NCI-H2171 (cell line): ENCODE measurements around the gene TNIP2.

Experiments
- DNase-seq: peaks from one replicate; lab custom pipeline; 2025; lab: John Stamatoyannopoulos, UW

The TNIP2 gene

DNA sequence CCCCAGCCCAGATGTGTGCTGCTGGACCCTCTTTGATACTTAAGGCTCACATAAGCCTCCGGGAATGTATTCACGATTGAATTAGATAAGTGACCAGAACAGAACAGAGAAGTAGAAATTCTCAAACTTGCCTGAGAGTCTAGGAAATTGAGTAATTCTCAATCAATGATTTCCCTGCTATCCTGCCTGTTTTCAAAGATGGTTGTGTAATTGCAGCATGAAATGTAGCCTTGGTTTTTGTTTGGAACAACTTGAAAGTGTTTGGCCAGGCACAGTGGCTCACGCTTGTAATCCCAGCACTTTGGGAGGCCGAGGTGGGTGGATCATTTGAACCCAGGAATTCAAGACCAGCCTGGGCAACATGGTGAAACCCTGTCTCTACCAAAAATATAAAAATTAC is 41.2 kb downstream of the TNIP2 start:
- no peak for DNase-seq

DNA sequence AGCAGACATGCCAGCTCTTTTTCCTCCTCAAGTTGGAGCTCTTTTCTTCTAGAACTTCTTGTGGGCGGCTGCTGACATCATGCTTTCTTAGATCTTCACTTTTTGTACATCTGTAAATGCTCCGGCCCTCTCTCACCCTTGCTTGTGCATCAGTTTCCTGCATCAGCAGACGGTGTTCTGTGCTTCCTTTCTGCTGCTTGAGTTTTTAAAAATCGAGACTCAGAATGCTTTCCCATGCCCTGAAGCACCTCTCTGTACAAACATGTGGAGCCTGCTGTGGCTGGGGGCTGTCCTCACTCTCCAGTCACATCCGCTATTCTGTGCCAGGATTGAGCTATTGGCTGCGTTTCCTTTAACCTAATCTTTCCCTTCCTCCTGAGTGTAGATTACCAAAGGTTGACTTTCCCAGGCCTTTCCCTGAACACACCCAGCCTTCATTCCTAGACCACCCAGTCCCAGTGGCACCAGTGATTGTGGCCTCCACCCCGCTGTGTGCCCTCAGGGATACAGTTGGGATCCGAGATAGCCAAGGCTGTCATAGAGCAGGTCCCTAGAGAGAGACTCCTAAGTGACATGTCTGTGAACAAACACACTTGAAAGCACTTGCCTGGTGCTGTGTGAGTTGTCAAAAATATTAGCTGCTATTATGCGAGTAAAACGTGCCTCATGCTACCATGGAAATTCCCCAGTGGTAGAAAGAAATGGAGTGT is 41.9 kb downstream of the TNIP2 start:
- DNase-seq: no peak

DNA sequence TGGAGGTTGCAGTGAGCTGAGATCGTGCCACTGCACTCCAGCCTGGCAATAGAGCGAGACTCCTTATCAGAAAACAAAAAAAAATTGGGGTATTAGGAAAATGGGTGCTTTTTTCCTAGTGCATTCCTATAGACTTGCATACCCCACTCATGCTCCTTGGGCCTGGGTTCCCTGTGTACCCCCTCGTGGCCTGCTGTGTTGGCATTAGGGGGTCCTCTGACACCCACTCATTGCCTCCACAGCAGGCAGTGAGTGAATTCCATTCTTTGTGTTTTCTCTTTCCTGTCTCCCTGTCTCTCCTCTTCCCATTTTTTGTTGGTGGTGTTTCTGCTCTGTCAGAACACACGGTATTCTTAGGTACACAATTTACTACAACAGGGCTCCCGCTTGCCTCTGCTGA is 42.8 kb downstream of the TNIP2 start:
- no peak for DNase-seq

DNA sequence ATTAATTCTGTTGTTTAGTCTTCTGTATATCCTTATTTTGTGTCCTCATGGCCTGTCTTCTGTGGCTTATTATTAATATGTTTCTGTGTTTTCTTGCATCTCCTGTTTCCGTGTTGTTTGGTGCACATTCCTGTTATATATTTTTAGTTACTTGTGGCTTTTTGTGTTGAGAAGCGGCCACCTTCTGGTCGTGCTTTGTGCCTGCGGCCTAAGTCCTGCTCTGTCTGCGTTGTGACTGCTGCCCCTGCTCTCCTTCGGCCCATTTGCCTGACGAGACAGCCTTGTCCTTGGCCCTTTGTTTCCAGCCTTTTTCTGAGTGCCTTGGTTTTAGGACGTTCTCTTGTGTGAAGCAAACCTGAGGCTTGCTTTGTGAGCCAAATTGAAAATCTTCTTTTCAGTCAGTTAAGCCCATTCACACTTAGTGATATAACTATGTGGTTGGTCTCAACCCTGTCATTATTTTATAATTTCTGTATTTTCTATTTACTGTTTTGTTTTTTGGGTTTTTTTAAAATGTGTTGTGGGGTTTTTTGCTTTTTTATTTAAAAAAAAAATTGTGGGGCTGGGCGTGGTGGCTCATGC is 43.8 kb downstream of the TNIP2 start:
- no peak for DNase-seq

DNA sequence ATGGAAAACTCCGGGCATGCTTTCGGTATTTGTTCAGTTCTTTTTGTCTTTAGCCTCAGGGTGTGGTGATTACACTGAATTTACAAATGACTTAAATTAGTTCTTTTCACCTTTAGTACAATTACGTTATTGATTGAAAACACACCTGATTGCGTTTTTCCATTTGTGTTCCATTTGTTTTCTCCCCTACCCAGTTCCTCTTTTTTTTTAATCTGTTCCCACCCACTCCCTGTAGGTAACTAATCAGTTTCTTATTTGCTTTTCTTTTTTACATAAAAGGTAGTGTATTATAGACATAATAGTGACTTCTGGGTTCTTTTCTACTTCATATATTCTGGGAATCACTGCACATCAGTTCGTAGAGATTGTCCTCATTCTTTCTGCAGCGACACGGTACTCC is 53.4 kb downstream of the TNIP2 start:
- DNase-seq: no peak

DNA sequence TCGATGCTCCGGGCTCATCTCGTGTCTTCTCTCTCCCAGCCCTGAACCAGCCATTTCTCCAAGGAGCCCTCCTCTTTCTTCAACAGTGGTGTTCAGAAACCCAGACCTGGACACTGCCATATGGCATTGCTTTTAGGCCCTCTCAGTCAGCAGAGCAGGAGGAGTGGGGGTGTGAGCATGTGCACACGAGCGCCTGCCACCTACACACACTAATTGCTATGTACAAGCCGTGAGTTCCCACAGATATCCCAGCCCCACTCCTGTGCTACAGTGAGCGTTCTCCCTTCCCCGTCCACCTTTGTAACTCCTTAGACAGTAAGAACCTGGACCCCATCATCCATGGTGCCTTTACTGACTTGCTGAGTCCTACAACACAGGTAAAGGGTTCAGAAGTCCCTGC is 53.8 kb downstream of the TNIP2 start:
- no peak for DNase-seq

DNA sequence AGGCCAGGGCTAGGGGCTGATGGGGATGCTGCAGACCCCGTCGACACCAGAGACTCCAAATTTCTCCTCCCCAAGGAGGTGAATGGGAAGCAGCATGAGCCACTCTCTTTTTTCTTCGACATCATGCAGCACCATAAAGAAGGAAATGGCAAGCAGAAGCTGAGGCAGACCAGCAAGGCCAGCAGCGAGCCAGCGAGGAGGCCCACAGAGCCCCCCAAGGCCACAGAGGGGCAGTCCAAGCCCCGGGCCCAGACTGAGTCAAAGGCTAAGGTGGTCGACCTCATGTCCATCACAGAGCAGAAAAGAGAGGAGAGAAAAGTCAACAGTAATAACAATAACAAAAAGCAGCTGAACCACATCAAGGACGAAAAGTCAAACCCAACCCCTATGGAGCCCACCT is 56.1 kb downstream of the TNIP2 start:
- DNase-seq: no peak

DNA sequence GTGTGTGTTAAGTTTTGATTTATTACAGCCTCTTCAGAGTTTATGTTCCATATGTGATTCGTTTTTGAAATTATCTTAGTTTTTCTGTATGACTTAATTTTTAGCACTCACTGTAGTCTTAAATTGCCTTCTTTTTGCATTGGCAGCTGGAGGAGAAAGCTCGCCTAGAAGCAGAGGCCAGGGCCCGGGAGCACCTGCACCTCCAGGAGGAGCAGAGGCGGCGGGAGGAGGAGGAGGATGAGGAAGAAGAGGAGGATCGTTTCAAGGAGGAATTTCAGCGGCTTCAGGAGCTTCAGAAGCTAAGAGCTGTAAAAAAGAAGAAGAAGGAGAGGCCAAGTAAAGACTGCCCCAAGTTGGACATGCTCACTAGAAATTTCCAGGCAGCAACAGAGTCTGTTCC is 56.6 kb downstream of the TNIP2 start:
- no peak for DNase-seq

DNA sequence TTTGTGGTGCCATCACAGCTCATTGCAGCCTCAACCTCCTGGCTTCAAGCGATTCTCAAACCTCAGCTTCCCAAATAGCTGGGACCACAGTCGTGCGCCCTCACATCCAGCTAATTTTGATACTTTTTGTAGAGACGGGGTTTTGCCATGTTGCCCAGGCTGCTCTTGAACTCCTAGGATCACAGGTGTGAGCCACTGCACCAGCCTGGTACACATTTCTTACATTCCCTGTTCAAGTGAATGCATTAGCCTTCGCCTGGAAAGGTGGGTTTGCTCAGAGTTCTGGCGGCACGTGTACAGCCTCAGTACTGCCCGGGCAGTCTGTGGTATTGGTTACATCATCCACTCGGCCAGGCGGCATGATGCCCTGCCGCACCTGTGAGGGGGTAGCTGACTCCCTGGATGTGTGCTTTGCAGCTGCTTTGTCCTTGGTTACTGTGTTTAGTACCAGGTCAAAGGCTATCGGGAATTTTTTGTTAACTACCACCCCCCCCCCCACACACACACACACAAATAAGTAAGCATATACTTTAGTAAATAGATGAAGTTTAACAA is 57.1 kb downstream of the TNIP2 start:
- no peak for DNase-seq

DNA sequence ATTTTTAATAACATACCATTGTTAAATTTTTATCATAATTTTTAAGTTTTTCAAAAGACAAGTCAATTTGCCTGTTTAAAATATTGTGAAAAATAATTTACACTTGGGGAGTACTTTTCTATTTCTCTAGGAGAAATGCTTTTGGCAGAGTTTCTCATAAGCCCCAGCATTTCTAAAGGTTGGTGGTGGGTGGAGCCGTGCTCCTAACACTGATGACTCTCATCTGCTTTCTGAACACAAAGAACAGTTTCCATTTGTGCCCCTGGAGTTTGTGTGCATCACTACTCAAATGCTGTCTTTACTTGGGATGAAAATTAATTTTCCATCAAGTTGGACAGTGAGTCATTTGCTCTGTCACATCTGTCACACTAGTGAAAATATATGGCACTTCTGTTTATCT is 57.6 kb downstream of the TNIP2 start:
- DNase-seq: no peak

DNA sequence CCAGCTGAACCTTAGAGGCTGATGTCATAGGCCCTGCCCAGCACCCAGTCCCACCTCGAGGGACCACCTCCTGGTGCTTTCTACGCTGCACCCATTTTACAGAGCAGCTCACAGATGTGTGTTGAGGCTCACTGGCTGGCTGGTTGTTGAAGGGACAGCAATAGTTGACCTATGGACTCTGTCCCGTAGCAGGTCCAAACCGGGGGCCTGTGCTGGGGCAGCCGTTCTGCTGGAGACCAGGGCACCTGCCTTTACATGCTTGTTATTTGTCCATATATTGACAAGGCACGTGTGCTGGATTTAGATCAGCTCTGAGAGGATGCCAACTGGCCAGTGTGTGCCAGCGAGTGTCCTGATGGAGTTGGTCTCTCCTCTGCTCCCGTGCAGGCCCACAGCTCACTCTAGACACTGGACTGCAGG is 58.1 kb downstream of the TNIP2 start:
- DNase-seq: no peak

DNA sequence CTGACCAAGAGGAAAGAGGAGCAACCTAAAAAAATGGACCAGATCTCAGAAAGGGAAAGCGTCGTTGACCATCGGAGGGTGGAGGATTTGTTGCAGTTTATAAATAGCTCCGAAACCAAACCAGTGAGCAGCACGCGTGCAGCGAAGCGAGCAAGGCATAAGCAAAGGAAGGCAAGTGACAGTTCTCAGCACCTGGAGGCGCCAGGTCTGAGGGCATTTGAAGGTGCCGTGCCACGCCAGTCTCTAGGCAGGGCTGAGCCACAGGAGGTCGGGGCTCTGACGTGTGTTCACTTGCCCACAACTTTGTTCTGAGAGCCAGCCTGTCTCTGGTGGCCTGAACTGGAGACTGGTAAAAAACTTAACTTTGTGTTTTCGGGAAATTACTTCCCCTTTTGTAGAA is 59.7 kb downstream of the TNIP2 start:
- no peak for DNase-seq

DNA sequence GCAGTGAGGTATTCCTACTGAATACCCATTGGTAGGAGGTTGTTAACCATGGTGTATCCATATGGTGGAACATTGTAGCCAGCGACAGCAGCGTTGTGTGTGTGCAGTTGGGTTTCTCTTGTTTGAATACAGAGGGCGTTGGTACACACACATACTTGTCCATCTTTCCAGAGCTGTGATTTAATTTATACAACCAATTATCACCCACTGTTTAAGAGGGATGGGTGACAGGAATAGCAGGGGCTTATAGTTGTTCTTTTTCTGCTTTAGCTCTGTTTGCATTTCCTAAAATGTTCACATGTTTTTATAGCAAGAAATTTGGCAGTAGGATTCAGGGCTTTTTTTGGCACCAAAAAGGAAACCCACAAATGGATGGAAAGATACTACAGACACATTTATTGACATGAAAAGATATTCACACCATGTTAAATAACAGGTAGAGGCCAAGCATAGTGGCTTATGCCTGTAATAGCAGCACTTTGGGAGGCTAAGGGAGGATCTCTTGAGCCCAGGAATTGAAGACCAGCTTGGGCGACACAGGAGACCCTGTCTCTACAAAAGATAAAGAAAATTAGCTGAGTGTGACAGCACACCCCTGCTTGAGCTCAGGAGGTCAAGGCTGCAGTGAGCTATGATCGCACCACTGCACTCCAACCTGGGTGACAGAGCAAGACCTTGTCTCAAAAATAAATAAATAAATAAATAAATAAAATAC is 60.6 kb downstream of the TNIP2 start:
- DNase-seq: no peak

DNA sequence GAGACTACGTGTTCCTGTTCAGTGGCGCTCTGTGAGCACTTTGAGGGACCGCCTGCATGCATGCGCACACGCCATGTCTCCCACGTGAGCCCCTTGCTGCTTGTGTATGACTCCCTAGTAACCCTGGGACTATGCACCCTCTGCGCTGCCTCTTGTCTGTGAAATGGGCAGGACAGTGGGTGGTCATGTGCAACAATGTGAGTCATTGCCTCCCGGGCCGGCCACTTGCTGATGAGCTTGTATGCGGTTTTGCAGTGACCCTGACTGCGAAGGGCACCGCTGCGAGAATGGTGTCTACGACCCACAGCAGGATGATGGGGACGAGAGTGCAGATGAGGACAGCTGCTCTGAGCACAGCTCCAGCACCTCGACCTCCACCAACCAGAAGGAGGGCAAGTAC is 61.4 kb downstream of the TNIP2 start:
- no peak for DNase-seq

DNA sequence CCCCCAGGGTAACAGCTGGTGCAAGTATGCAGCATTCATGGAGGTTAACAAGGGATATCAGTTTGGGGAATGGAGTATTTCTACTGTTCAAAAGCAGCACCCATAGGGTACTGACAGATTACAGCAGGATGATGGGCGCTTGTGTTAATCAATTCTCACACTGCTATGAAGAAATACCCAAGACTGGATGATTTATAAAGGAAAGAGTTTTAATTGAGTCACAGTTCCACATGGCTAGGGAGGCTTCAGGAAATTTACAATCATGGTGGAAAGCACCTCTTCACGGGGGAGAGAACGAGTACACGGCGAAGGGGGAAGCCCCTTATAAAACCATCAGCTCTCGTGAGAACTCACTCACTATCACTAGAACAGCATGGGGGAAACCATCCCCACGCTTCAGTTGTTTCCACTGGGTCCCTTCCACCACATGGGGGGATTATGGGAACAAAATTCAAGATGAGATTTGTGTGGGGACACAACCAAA is 64.1 kb downstream of the TNIP2 start:
- no peak for DNase-seq
